ENCODE data around the gene TACC2.

TACC2 gene

DNA sequence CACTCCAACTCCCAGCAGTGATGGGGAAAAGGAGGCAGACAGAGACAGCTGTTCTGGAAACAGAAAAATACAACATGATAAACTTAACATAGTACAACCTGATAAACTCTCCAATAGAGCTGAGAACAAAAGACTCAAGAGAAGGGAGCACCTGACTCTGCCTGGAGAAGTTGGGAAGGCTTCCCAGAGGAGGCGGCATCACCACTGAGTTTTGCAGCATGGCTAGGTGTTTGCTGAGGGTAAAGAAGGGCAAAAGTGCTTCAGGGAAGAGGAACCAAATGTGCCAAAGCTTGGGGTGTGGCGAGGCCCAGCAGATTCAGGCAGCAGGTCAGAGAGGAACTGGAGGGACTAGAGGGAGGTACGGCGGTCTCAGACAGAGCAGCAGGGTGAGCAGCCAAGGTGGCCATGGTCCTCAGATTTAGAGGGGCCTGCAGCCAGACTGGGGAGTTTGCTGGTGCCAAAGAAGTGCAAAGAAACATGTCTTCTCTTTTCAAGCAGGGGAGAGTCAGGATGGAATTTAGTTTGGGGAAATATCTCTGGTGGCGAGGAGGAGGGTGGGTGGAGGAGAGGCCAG lies 162.2 kb downstream of the TACC2 start:
- Histone ChIP-seq H3K9me3 (ENCODE audit: control insufficient read depth in 2 of 2, low read length in 2 of 2) (no peaks in the 10 kb centered on the region), H3K27ac (ENCODE audit: low read depth in 2 of 2, low read length in 2 of 2) (no peak overlapping the region), H3K36me3 (ENCODE audit: control insufficient read depth in 2 of 2, insufficient read depth in 2 of 2, low read length in 2 of 2) (peaks cover 6 to 21% of the 10 kb centered on the region in 2 donors), H3K27me3 (ENCODE audit: control insufficient read depth in 2 of 2, insufficient read depth in 2 of 2, low read length in 2 of 2) (no peaks in the 10 kb centered on the region), H3K4me3 (ENCODE audit: low read length in 2 of 2) (no peak overlapping the region), H3K4me1 (ENCODE audit: control insufficient read depth in 2 of 2, insufficient read depth in 2 of 2, low read length in 2 of 2) (peaks cover 0 to 10% of the 10 kb centered on the region in 2 donors), H3K9ac (ENCODE audit: low read depth in 1 of 2, low read length in 2 of 2) (no peak overlapping the region)

DNA sequence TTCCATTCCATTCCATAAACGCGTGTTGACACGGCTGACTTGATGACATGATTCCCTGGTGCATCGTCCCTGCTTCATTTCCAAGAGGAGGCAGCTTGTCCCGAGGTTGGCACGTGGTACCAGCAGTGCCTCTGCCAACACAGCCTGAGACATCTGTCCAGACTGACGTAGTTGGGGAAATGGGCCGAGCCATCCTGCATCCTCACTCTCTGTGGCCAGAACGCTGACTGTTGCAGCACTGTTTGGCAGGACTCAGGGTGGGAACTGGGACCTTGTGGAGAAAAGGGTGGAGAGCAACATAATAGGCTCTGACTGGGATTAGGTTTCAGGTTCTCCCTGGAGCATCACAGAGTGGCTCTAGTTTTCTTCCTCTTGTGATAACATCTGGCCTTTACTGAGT lies 163.6 kb downstream of the TACC2 start:
- Histone ChIP-seq H3K36me3 (ENCODE audit: control insufficient read depth in 2 of 2, insufficient read depth in 2 of 2, low read length in 2 of 2) (peaks cover 4 to 26% of the 10 kb centered on the region in 2 donors), H3K9ac (ENCODE audit: low read depth in 1 of 2, low read length in 2 of 2) (no peak overlapping the region), H3K4me1 (ENCODE audit: control insufficient read depth in 2 of 2, insufficient read depth in 2 of 2, low read length in 2 of 2) (peaks cover 0 to 10% of the 10 kb centered on the region in 2 donors)

DNA sequence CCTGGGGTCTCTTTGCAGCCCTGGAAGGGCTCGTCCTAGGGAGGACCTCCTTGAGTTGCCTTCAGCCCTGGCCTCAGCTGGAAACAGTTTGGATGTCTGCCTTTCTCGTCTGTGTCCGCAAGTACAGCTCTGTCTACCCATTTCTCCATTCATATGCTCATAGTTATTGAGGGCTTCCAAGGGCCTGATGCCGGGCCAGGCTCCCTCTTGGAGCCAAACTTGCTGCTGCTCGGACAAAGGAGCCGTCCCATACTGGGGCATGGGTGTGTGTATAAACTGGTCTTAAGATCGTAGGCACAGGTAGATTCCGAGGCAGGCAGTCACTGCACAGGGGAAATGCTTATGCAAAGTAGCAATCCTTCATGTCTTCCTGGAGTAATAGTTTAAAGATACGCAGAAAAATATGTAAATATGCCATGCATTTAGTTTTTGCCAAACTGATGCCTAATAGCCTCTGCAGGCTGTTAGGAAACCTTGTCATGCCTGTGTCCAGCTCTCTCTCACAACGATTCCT lies 165.1 kb downstream of the TACC2 start:
- H3K36me3 ChIP-seq (ENCODE audit: control insufficient read depth in 2 of 2, insufficient read depth in 2 of 2, low read length in 2 of 2), result peaks cover 6 to 26% of the 10 kb centered on the region in 2 donors
- no peak overlapping the region for H3K9ac ChIP-seq (ENCODE audit: low read depth in 1 of 2, low read length in 2 of 2)
- H3K4me3 ChIP-seq (ENCODE audit: low read length in 2 of 2), result no peak overlapping the region
- H3K27ac ChIP-seq (ENCODE audit: low read depth in 2 of 2, low read length in 2 of 2), result no peak overlapping the region
- H3K9me3 ChIP-seq (ENCODE audit: control insufficient read depth in 2 of 2, low read length in 2 of 2), result no peaks in the 10 kb centered on the region
- peaks cover 0 to 3% of the 10 kb centered on the region in 2 donors for H3K4me1 ChIP-seq (ENCODE audit: control insufficient read depth in 2 of 2, insufficient read depth in 2 of 2, low read length in 2 of 2)
- H3K27me3 ChIP-seq (ENCODE audit: control insufficient read depth in 2 of 2, insufficient read depth in 2 of 2, low read length in 2 of 2), result no peaks in the 10 kb centered on the region

More for the DNA sequence above, 163.6 kb downstream of the TACC2 start:
- Histone ChIP-seq H3K27ac (ENCODE audit: low read depth in 2 of 2, low read length in 2 of 2) (no peak overlapping the region), H3K4me3 (ENCODE audit: low read length in 2 of 2) (no peak overlapping the region), H3K9me3 (ENCODE audit: control insufficient read depth in 2 of 2, low read length in 2 of 2) (no peaks in the 10 kb centered on the region), H3K27me3 (ENCODE audit: control insufficient read depth in 2 of 2, insufficient read depth in 2 of 2, low read length in 2 of 2) (no peaks in the 10 kb centered on the region)

DNA sequence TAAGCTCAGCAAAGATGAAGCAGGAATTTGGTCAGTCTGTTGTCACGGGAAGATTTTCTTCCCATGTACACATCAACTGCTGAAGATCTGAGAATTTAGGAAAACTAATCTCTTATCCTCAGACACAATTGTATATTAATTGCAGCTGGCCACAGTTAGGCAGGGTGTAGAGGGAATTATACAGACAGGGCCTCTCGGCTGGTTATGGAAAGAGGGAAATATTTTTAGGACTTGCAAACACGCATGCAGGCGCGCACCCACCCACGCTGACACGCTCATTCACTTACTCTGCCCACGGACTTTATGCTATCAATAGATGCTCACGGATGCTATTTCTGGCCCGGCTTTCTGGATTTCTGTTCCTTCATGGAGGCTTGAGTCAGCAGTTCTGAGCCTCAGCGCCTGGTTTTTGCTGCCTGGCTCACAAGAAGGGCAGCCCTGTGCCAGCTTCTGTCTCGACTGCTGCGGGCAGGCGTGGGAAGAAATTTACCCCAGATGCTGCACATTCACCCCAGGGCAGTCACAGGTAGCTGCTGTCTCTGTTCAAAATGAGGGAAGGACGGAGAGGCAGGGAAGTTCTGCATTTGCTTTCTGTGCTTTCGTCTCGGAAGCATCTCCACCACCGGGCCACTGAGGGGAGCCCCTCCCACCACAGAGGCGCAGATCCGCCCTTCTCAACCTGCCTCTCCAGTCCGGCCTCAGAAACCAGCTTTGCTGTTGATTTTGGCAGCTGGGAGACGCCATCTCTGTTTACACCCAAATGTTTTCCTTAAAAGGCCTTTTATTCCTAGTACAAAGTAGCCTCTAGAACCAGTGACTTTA lies 165.8 kb downstream of the TACC2 start:
- Histone ChIP-seq H3K9me3 (ENCODE audit: control insufficient read depth in 2 of 2, low read length in 2 of 2) (no peaks in the 10 kb centered on the region), H3K9ac (ENCODE audit: low read depth in 1 of 2, low read length in 2 of 2) (no peak overlapping the region), H3K4me3 (ENCODE audit: low read length in 2 of 2) (no peak overlapping the region), H3K27me3 (ENCODE audit: control insufficient read depth in 2 of 2, insufficient read depth in 2 of 2, low read length in 2 of 2) (no peaks in the 10 kb centered on the region), H3K27ac (ENCODE audit: low read depth in 2 of 2, low read length in 2 of 2) (peak overlapping the region in 1 of 2 donors; percentile 43), H3K36me3 (ENCODE audit: control insufficient read depth in 2 of 2, insufficient read depth in 2 of 2, low read length in 2 of 2) (peaks cover 7 to 23% of the 10 kb centered on the region in 2 donors), H3K4me1 (ENCODE audit: control insufficient read depth in 2 of 2, insufficient read depth in 2 of 2, low read length in 2 of 2) (peaks cover 0 to 2% of the 10 kb centered on the region in 2 donors)

DNA sequence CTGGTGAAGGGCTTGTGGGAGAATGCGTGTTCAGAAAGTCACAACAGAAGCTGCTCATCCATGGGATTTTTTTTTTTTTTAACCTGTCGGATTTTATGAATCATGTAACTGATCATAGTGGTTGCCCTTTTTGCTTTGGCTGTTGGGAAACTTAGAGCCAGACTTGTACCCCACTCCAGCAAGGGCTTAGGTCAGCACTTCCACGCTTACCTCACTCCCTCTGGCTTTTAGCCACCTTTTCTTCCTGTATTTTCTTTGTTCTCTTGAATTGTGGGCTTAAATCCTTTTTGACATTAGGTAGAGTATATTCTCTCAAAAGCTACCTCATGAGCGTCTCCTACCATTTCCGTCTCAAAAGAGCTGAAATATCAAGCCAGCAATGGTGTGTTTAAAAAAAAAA lies 168.5 kb downstream of the TACC2 start:
- Histone ChIP-seq H3K4me1 (ENCODE audit: control insufficient read depth in 2 of 2, insufficient read depth in 2 of 2, low read length in 2 of 2) (peaks cover 0 to 2% of the 10 kb centered on the region in 2 donors), H3K9me3 (ENCODE audit: control insufficient read depth in 2 of 2, low read length in 2 of 2) (no peaks in the 10 kb centered on the region), H3K27me3 (ENCODE audit: control insufficient read depth in 2 of 2, insufficient read depth in 2 of 2, low read length in 2 of 2) (no peaks in the 10 kb centered on the region), H3K36me3 (ENCODE audit: control insufficient read depth in 2 of 2, insufficient read depth in 2 of 2, low read length in 2 of 2) (peaks cover 7 to 10% of the 10 kb centered on the region in 2 donors), H3K4me3 (ENCODE audit: low read length in 2 of 2) (no peak overlapping the region), H3K27ac (ENCODE audit: low read depth in 2 of 2, low read length in 2 of 2) (no peak overlapping the region), H3K9ac (ENCODE audit: low read depth in 1 of 2, low read length in 2 of 2) (no peak overlapping the region)

DNA sequence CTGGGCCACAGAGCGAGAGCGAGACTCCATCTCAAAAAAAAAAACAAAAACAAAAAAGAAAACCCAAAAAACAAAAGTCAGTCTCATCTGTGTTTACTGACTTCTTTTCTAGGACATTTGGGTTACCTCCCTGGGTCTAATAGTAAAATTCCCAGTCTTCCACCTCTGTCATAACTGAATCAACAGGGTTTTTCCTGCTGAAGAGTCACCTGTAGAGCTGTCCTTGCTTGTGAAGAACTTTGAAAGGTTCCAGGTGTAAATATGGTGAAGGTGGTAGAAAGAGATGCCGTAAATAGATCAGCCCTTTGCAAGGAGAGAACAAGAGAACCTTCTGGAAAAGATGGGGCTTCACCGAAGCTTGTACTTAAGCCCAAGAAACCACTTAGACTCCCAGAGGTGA lies 169.4 kb downstream of the TACC2 start:
- Histone ChIP-seq H3K36me3 (ENCODE audit: control insufficient read depth in 2 of 2, insufficient read depth in 2 of 2, low read length in 2 of 2) (peaks cover 6 to 7% of the 10 kb centered on the region in 2 donors), H3K9ac (ENCODE audit: low read depth in 1 of 2, low read length in 2 of 2) (no peak overlapping the region), H3K27ac (ENCODE audit: low read depth in 2 of 2, low read length in 2 of 2) (no peak overlapping the region), H3K4me1 (ENCODE audit: control insufficient read depth in 2 of 2, insufficient read depth in 2 of 2, low read length in 2 of 2) (peaks cover 4 to 5% of the 10 kb centered on the region in 2 donors), H3K9me3 (ENCODE audit: control insufficient read depth in 2 of 2, low read length in 2 of 2) (no peaks in the 10 kb centered on the region), H3K27me3 (ENCODE audit: control insufficient read depth in 2 of 2, insufficient read depth in 2 of 2, low read length in 2 of 2) (no peaks in the 10 kb centered on the region), H3K4me3 (ENCODE audit: low read length in 2 of 2) (no peak overlapping the region)

DNA sequence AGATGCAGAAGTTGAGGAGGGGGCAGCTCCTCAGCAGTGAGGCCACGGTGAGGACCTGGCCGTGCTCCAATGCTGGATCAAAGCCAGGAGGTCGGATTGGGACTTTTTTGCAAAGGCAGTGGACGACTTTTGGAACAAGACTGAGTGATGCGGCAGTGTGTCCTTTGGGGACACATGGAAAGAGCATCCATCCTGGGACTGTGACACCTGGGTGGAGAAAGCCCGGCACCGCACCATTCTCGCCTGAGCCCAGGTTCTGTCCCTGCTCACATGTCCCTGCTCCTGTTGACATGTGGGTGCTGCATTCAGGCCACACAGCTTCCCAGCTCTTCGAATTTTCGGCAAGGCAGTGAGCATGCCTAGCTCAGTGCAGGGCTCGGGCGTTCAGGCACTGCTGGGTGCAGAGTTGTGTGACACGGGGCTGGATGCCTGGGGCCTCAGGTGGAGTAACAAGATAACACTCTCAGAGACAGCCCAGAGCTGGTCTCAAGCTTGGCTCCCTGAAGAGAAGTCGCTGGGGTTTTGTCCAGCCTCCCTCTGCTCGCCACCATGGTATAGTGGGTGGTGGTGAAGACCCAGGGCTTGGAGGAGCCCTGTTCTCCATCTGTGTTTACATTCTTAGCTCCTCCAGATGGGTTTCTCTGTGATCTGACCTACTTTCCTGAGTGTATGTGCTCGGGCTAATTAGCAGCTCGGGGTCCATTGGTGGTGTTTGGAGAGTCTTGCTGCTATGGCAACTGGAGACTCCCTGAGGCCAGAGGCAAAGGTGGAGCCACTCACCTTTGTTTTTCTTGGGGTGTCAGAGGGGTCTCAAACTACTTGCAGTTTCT lies 170.4 kb downstream of the TACC2 start:
- peaks cover 4 to 5% of the 10 kb centered on the region in 2 donors for H3K4me1 ChIP-seq (ENCODE audit: control insufficient read depth in 2 of 2, insufficient read depth in 2 of 2, low read length in 2 of 2)
- peaks cover 5 to 7% of the 10 kb centered on the region in 2 donors for H3K36me3 ChIP-seq (ENCODE audit: control insufficient read depth in 2 of 2, insufficient read depth in 2 of 2, low read length in 2 of 2)
- no peaks in the 10 kb centered on the region for H3K9me3 ChIP-seq (ENCODE audit: control insufficient read depth in 2 of 2, low read length in 2 of 2)
- no peaks in the 10 kb centered on the region for H3K27me3 ChIP-seq (ENCODE audit: control insufficient read depth in 2 of 2, insufficient read depth in 2 of 2, low read length in 2 of 2)
- H3K27ac ChIP-seq (ENCODE audit: low read depth in 2 of 2, low read length in 2 of 2), result no peak overlapping the region
- no peak overlapping the region for H3K4me3 ChIP-seq (ENCODE audit: low read length in 2 of 2)
- no peak overlapping the region for H3K9ac ChIP-seq (ENCODE audit: low read depth in 1 of 2, low read length in 2 of 2)

DNA sequence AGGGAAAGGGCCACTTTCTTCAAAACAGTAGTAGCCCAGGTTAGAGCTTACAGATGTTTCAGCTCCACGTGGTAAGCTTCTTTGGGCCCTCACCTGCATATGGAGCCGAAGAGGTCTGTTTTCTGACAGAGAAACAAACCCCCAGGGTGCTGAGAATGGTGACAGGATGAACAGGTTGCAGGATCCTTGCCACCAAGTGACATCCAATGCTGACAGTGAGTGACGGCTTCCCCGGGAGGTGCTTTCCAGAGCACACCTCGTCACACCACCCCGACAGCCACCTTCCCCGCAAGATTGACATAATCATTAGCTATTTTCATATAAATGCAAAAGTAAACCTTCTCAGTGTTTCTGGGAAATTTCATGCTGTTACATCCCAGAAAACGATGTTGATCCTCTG lies 172.8 kb downstream of the TACC2 start:
- Histone ChIP-seq H3K27ac (ENCODE audit: low read depth in 2 of 2, low read length in 2 of 2) (no peak overlapping the region), H3K9me3 (ENCODE audit: control insufficient read depth in 2 of 2, low read length in 2 of 2) (no peaks in the 10 kb centered on the region), H3K9ac (ENCODE audit: low read depth in 1 of 2, low read length in 2 of 2) (no peak overlapping the region), H3K36me3 (ENCODE audit: control insufficient read depth in 2 of 2, insufficient read depth in 2 of 2, low read length in 2 of 2) (peaks cover 2 to 7% of the 10 kb centered on the region in 2 donors), H3K27me3 (ENCODE audit: control insufficient read depth in 2 of 2, insufficient read depth in 2 of 2, low read length in 2 of 2) (no peaks in the 10 kb centered on the region), H3K4me1 (ENCODE audit: control insufficient read depth in 2 of 2, insufficient read depth in 2 of 2, low read length in 2 of 2) (peaks cover 3 to 4% of the 10 kb centered on the region in 2 donors), H3K4me3 (ENCODE audit: low read length in 2 of 2) (no peak overlapping the region)

DNA sequence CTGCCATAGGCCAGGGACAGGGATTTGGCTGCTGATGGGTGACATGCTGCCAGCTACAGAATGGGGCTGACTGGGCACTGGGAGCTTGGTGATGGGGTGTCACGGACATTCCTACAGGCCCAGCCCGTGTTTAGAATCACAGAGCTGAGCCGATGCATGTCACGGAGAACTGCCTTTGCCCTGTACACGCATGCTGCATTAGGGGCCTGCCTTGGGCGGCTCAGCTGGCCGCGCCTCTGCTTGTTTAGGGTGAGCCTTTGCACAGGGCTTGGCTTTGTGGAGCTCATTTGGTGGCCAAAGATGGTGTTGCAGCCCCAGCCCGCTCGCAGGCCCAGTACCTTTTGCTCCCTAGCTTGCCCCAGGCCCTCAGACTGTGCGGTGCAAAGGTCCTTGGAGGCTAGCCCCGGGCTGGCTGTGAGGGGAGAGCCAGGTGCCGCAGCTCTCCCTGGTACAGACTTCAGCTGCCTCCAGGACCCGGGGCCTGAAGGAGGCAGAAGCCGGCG lies 173.8 kb downstream of the TACC2 start:
- Histone ChIP-seq H3K9ac (ENCODE audit: low read depth in 1 of 2, low read length in 2 of 2) (no peak overlapping the region), H3K4me3 (ENCODE audit: low read length in 2 of 2) (no peak overlapping the region), H3K27ac (ENCODE audit: low read depth in 2 of 2, low read length in 2 of 2) (no peak overlapping the region), H3K4me1 (ENCODE audit: control insufficient read depth in 2 of 2, insufficient read depth in 2 of 2, low read length in 2 of 2) (peaks cover 3 to 4% of the 10 kb centered on the region in 2 donors), H3K27me3 (ENCODE audit: control insufficient read depth in 2 of 2, insufficient read depth in 2 of 2, low read length in 2 of 2) (no peaks in the 10 kb centered on the region), H3K9me3 (ENCODE audit: control insufficient read depth in 2 of 2, low read length in 2 of 2) (no peaks in the 10 kb centered on the region), H3K36me3 (ENCODE audit: control insufficient read depth in 2 of 2, insufficient read depth in 2 of 2, low read length in 2 of 2) (peaks cover 0 to 7% of the 10 kb centered on the region in 2 donors)
